Naive thymus-derived CD4-positive, alpha-beta T cell (primary cell): ENCODE data around the gene TESMIN. TPM values are rescaled to one million over a fixed set of nuclear protein-coding genes. Genes with fewer than 3 reads are reported as not detected.

Experiments used
- ATAC-seq: fragments of 150-1000 bp; cut with Tn5 transposase; 2 replicates; pipeline ENCODE4 v1.10.0; 2021; ENCODE audit warnings: mild to moderate bottlenecking, moderate library complexity
- CTCF ChIA-PET: fragments of 350-600 bp; sonication (Branson Sonifier 250); formaldehyde crosslinking; loops from one replicate; lab custom pipeline; 2021; ENCODE audit warnings: antibody characterized with exemption; lab: Charles Lee
- POLR2A ChIA-PET: fragments of 350-600 bp; sonication (Branson Sonifier 250); formaldehyde crosslinking; loops from one replicate; lab custom pipeline; 2021; ENCODE audit warnings: antibody characterized with exemption, inconsistent platforms; lab: Charles Lee
- DNase-seq, 9 donors: peaks; one replicate each; pipeline versions ENCODE4 v3.0.0 to v3.0.0-alpha.2; 2020 to 2022; ENCODE audit warnings: mixed read lengths in 1 of 9
- H3K27ac ChIP-seq: one replicate; pipeline ENCODE4 v1.7.0; 2013; ENCODE audit warnings: mild to moderate bottlenecking, low read depth, low read length, moderate library complexity
- H3K27me3 ChIP-seq, 2 donors: one replicate each; pipeline ENCODE4 v1.7.0; 2013; ENCODE audit warnings: low read length in 2 of 2, mild to moderate bottlenecking in 2 of 2, moderate library complexity in 2 of 2; ENCODE audit not compliant: control insufficient read depth in 2 of 2, insufficient read depth in 2 of 2
- H3K36me3 ChIP-seq, 3 experiments: 1 replicate in 2 of 3; 2 replicates in 1 of 3; pipeline ENCODE4 v1.7.0; 2013; ENCODE audit warnings: low read length in 3 of 3, mild to moderate bottlenecking in 3 of 3, moderate library complexity in 1 of 3; ENCODE audit not compliant: insufficient read depth in 3 of 3, control insufficient read depth in 2 of 3
- H3K4me1 ChIP-seq, 2 donors: one replicate each; pipeline ENCODE4 v1.7.0; 2013; ENCODE audit warnings: low read length in 2 of 2, mild to moderate bottlenecking in 2 of 2, moderate library complexity in 1 of 2; ENCODE audit not compliant: control insufficient read depth in 2 of 2, insufficient read depth in 2 of 2
- H3K4me3 ChIP-seq: 2 replicates; pipeline ENCODE4 v1.7.0; 2013; ENCODE audit warnings: mild to moderate bottlenecking, low read length
- H3K9me3 ChIP-seq, 3 experiments: 1 replicate in 2 of 3; 2 replicates in 1 of 3; pipeline ENCODE4 v1.7.0; 2013; ENCODE audit warnings: low read length in 3 of 3; ENCODE audit not compliant: control insufficient read depth in 2 of 3
- H3K27ac Mint-ChIP-seq, 9 donors: one replicate each; pipeline ENCODE4 v1.8.0; 2020 to 2022; ENCODE audit warnings: mixed read lengths in 9 of 9, mild to moderate bottlenecking in 8 of 9, moderate library complexity in 5 of 9, inconsistent platforms in 2 of 9
- H3K27me3 Mint-ChIP-seq, 5 donors: one replicate each; pipeline ENCODE4 v1.8.0; 2021 to 2022; ENCODE audit warnings: mixed read lengths in 5 of 5, mild to moderate bottlenecking in 1 of 5
- H3K36me3 Mint-ChIP-seq, 5 donors: one replicate each; pipeline ENCODE4 v1.8.0; 2020 to 2022; ENCODE audit warnings: mixed read lengths in 5 of 5, mild to moderate bottlenecking in 3 of 5, inconsistent platforms in 1 of 5
- H3K4me1 Mint-ChIP-seq, 7 donors: one replicate each; pipeline ENCODE4 v1.8.0; 2020 to 2022; ENCODE audit warnings: mixed read lengths in 7 of 7, mild to moderate bottlenecking in 3 of 7, inconsistent platforms in 1 of 7
- H3K4me3 Mint-ChIP-seq, 10 donors: one replicate each; pipeline ENCODE4 v1.8.0; 2020 to 2022; ENCODE audit warnings: mild to moderate bottlenecking in 10 of 10, mixed read lengths in 10 of 10, moderate library complexity in 6 of 10, inconsistent platforms in 2 of 10
- H3K9me3 Mint-ChIP-seq, 11 donors: one replicate each; pipeline ENCODE4 v1.8.0; 2020 to 2022; ENCODE audit warnings: mixed read lengths in 11 of 11, mild to moderate bottlenecking in 4 of 11, inconsistent platforms in 1 of 11, moderate library complexity in 1 of 11
- intact Hi-C, 2 donors: fragments of 100-400 bp; cut with micrococcal nuclease; formaldehyde crosslinking; loops; one replicate each; pipeline ENCODE4 v1.15.1; 2023
- polyA plus RNA-seq, 2 donors: library from polyadenylated mRNA; unstranded; fragments of 300-500 nt; fragmentation: Illumina TruSeq; gene quantifications; one replicate each; pipeline ENCODE4 v1.2.3, GENCODE V29; 2021
- total RNA-seq, 6 experiments: library from RNA in 5 of 6; stranded (reverse) in 5 of 6; gene quantifications; 1 replicate in 5 of 6; 2 replicates in 1 of 6; pipeline ENCODE4 v1.2.3 and lab custom pipeline; 2021 to 2026

Gene TESMIN
- total RNA-seq (1 to 10 TPM; 5.0 to 9.3 (median 6.6) TPM), polyA plus RNA-seq (1 to 10 TPM; 5.2 to 6.8 TPM), total RNA-seq (lab: John Stamatoyannopoulos, UW) (3.2 reads per million, percentile 17 among the genes with 10 or more reads in this experiment)

GRCh38 chr11:68751331-68751856, at the start of gene TESMIN:
Gene TESMIN (minus strand): TSS chr11:68751520. CDS start chr11:68750660, 860 bp downstream.
- H3K4me1 Mint-ChIP-seq: peaks cover 7 to 19% (median 13%) of the 10 kb centered on the region in 7 donors
- H3K9me3 Mint-ChIP-seq: peaks cover 0 to 2% (median 0%) of the 10 kb centered on the region in 11 donors
- H3K4me1 ChIP-seq: no peaks in the 10 kb centered on the region
- H3K27ac ChIP-seq: no peak within 1 kb of the TSS
- DNase-seq (peak; percentile 73 to 97 (median 88)), ATAC-seq (peak; percentile 99)
- peaks cover 0 to 12% (median 1%) of the 10 kb centered on the region in 5 donors for H3K36me3 Mint-ChIP-seq
- peaks cover 0 to 3% (median under 1%) of the 10 kb centered on the region in 3 experiments for H3K36me3 ChIP-seq
- intact Hi-C loops: loop anchor here (1.0 to 5.0 kb wide), 5 partner anchors 61 to 297 kb away; partner anchors contain the start of genes IGHMBP2 (in 2 of the 2), MRPL21 (in 2 of the 2), TPCN2 (in 2 of the 2) and PPP6R3 (in 1 of the 2)
- no peaks in the 10 kb centered on the region for H3K27me3 ChIP-seq
- H3K27ac Mint-ChIP-seq: peak within 1 kb of the TSS in 8 of 9 donors; percentile 5 to 84 (median 66)
- peaks cover 0 to 7% (median 0%) of the 10 kb centered on the region in 5 donors for H3K27me3 Mint-ChIP-seq
- peak within 1 kb of the TSS; percentile 54 for H3K4me3 ChIP-seq
- H3K4me3 Mint-ChIP-seq: peak within 1 kb of the TSS; percentile 65 to 90 (median 78)
- ChIA-PET CTCF (no interaction called here), POLR2A (no interaction called here)
- no peaks in the 10 kb centered on the region for H3K9me3 ChIP-seq

GRCh38 chr11:68798221-68798813, 47.0 kb upstream of the TESMIN start:
- H3K27ac Mint-ChIP-seq: no peak overlapping the region
- H3K36me3 Mint-ChIP-seq: peaks cover 8 to 44% (median 25%) of the 10 kb centered on the region in 5 donors

GRCh38 chr11:68796801-68797200, 45.5 kb upstream of the TESMIN start:
- POLR2A ChIA-PET: no interaction called here
- ATAC-seq (no peak), DNase-seq (no peak)
- Mint-ChIP-seq H3K9me3 (no peaks in the 10 kb centered on the region), H3K27me3 (no peaks in the 10 kb centered on the region), H3K4me3 (no peak overlapping the region), H3K36me3 (peaks cover 4 to 39% (median 17%) of the 10 kb centered on the region in 5 donors), H3K27ac (no peak overlapping the region), H3K4me1 (peaks cover 0 to 8% (median 0%) of the 10 kb centered on the region in 7 donors)
- intact Hi-C loops: no loop called here
- Histone ChIP-seq H3K9me3 (no peaks in the 10 kb centered on the region), H3K4me1 (no peaks in the 10 kb centered on the region), H3K4me3 (no peak overlapping the region), H3K27ac (no peak overlapping the region), H3K27me3 (no peaks in the 10 kb centered on the region), H3K36me3 (peaks cover 6 to 82% (median 13%) of the 10 kb centered on the region in 3 experiments)
- CTCF ChIA-PET: interaction anchor here (1.2 to 1.5 kb wide), 2 partner anchors 27 to 47 kb away, joined by 3 to 7 read pairs; no protein-coding TSS in a partner anchor

More at GRCh38 chr11:68798221-68798813, 47.0 kb upstream of the TESMIN start:
- intact Hi-C loops: loop anchor here in 1 of 2 donors (1.0 to 2.0 kb wide), 2 partner anchors 46 to 166 kb away; no protein-coding TSS in a partner anchor
- Histone ChIP-seq H3K27me3 (no peaks in the 10 kb centered on the region), H3K4me1 (no peaks in the 10 kb centered on the region), H3K27ac (no peak overlapping the region), H3K4me3 (no peak overlapping the region), H3K9me3 (no peaks in the 10 kb centered on the region), H3K36me3 (peaks cover 6 to 79% (median 17%) of the 10 kb centered on the region in 3 experiments)
- CTCF ChIA-PET: interaction anchor here (1.0 to 1.5 kb wide), 4 partner anchors 15 to 568 kb away, joined by 3 to 7 read pairs (median 3); no protein-coding TSS in a partner anchor
- H3K9me3 Mint-ChIP-seq: no peaks in the 10 kb centered on the region
- DNase-seq (peak in 8 of 9 donors; percentile 17 to 42 (median 26)), ATAC-seq (no peak)
- no peak overlapping the region for H3K4me3 Mint-ChIP-seq
- no peaks in the 10 kb centered on the region for H3K27me3 Mint-ChIP-seq
- H3K4me1 Mint-ChIP-seq: peaks cover 0 to 8% (median 0%) of the 10 kb centered on the region in 7 donors
- POLR2A ChIA-PET: no interaction called here

- no peaks in the 10 kb centered on the region for H3K27me3 Mint-ChIP-seq
- no peak overlapping the region for H3K27ac ChIP-seq
- POLR2A ChIA-PET: interaction anchor here (0.8 kb wide), 1 partner anchor 15 kb away, joined by 3 read pairs; no protein-coding TSS in a partner anchor
- no peak for ATAC-seq
- H3K27me3 ChIP-seq: no peaks in the 10 kb centered on the region
- H3K36me3 Mint-ChIP-seq: peaks cover 4 to 29% (median 14%) of the 10 kb centered on the region in 5 donors
- H3K4me1 ChIP-seq: no peaks in the 10 kb centered on the region
- H3K27ac Mint-ChIP-seq: no peak overlapping the region
- H3K4me3 Mint-ChIP-seq: no peak overlapping the region
- H3K4me1 Mint-ChIP-seq: peaks cover 0 to 8% (median 0%) of the 10 kb centered on the region in 7 donors
- CTCF ChIA-PET: no interaction called here
- H3K4me3 ChIP-seq: no peak overlapping the region
- peaks cover 11 to 58% (median 14%) of the 10 kb centered on the region in 3 experiments for H3K36me3 ChIP-seq
- H3K9me3 ChIP-seq: no peaks in the 10 kb centered on the region
- intact Hi-C loops: no loop called here
- DNase-seq: no peak
- no peaks in the 10 kb centered on the region for H3K9me3 Mint-ChIP-seq
Observed at GRCh38 chr11:68792400-68792966, 41.2 kb upstream of the TESMIN start.

GRCh38 chr11:68784653-68785052, 33.3 kb upstream of the TESMIN start:
- no peak for ATAC-seq

GRCh38 chr11:68783216-68783821, 32.0 kb upstream of the TESMIN start:
- Mint-ChIP-seq H3K36me3 (peaks cover 4 to 41% (median 11%) of the 10 kb centered on the region in 5 donors), H3K27ac (no peak overlapping the region), H3K9me3 (no peaks in the 10 kb centered on the region), H3K4me3 (no peak overlapping the region), H3K27me3 (no peaks in the 10 kb centered on the region), H3K4me1 (no peaks in the 10 kb centered on the region)
- H3K27ac ChIP-seq: no peak overlapping the region
- H3K4me3 ChIP-seq: no peak overlapping the region
- intact Hi-C loops: no loop called here
- ChIA-PET POLR2A (no interaction called here), CTCF (interaction anchor here (1.5 kb wide), 1 partner anchor 15 kb away, joined by 3 read pairs; no protein-coding TSS in a partner anchor)
- H3K4me1 ChIP-seq: no peaks in the 10 kb centered on the region
- H3K36me3 ChIP-seq: peaks cover 6 to 68% (median 8%) of the 10 kb centered on the region in 3 experiments
- ATAC-seq: no peak
- no peaks in the 10 kb centered on the region for H3K27me3 ChIP-seq
- no peak for DNase-seq
- no peaks in the 10 kb centered on the region for H3K9me3 ChIP-seq

More at GRCh38 chr11:68784653-68785052, 33.3 kb upstream of the TESMIN start:
- no peak overlapping the region for H3K4me3 ChIP-seq
- DNase-seq: no peak
- CTCF ChIA-PET: no interaction called here
- Mint-ChIP-seq H3K27me3 (no peaks in the 10 kb centered on the region), H3K4me3 (no peak overlapping the region), H3K4me1 (no peaks in the 10 kb centered on the region), H3K36me3 (peaks cover 4 to 38% (median 7%) of the 10 kb centered on the region in 5 donors), H3K27ac (no peak overlapping the region), H3K9me3 (no peaks in the 10 kb centered on the region)
- no peaks in the 10 kb centered on the region for H3K9me3 ChIP-seq
- no peaks in the 10 kb centered on the region for H3K4me1 ChIP-seq
- H3K27me3 ChIP-seq: no peaks in the 10 kb centered on the region
- POLR2A ChIA-PET: no interaction called here
- H3K36me3 ChIP-seq: peaks cover 6 to 63% (median 8%) of the 10 kb centered on the region in 3 experiments
- H3K27ac ChIP-seq: no peak overlapping the region
- intact Hi-C loops: no loop called here
